ENCODE data around the gene SFTPD. TPM values are rescaled to one million over a fixed set of nuclear protein-coding genes. Genes with fewer than 3 reads are reported as not detected.

Gene SFTPD
- total RNA-seq, 1 experiment from 2014 or later = 0.22 TPM

Other genes starting within 250 kb of the SFTPD start
- 0.51 and 0.59 TPM in 2 replicates for gene NUTM2B, start 245.9 kb downstream of the SFTPD start, total RNA-seq (2014; rRNA removed; shearing (Covaris generic))
- 0.02 and 0.03 TPM in 2 replicates for gene NUTM2E, start 122.4 kb downstream of the SFTPD start, total RNA-seq (2014; rRNA removed; shearing (Covaris generic))
- 11.1 and 12.7 TPM in 2 replicates for gene TMEM254, start 129.6 kb upstream of the SFTPD start, total RNA-seq (2014; rRNA removed; shearing (Covaris generic))
- gene PLAC9, start 183.6 kb upstream of the SFTPD start, total RNA-seq (2014; rRNA removed; shearing (Covaris generic)) = 4.7 and 7.2 TPM in 2 replicates

Data from SJCRH30 (cell line).